ENCODE results near the gene IFI30. TPM values are rescaled to one million over a fixed set of nuclear protein-coding genes. Genes with fewer than 3 reads are reported as not detected.

Gene IFI30
- total and polyA plus RNA-seq, 2 experiments from 2014 or later: 27.4 to 34.4 TPM

- Histone ChIP-seq H2AFZ (peak overlapping the region; percentile 73), H3K4me1 (ENCODE audit: insufficient read depth) (peaks cover 11% of the 10 kb centered on the region; the same call in 1 of the 2 replicates), H3K4me3 (peak overlapping the region; percentile 61), H3K36me3 (ENCODE audit: insufficient read depth) (no peaks in the 10 kb centered on the region), H3K9me2 (ENCODE audit: insufficient read depth) (no peaks in the 10 kb centered on the region), H3K79me2 (replicated peaks; ENCODE audit: insufficient read depth) (no peaks in the 10 kb centered on the region), H3K4me2 (peak overlapping the region; percentile 81), H3K27me3 (ENCODE audit: insufficient read depth) (peaks cover 27% of the 10 kb centered on the region), H3K27ac (ENCODE audit: low read depth) (no peak overlapping the region), H4K20me1 (replicated peaks; ENCODE audit: insufficient read depth) (no peaks in the 10 kb centered on the region), H3F3A (replicated peaks; ENCODE audit: low read depth) (peaks cover 36% of the 10 kb centered on the region)
- Mint-ChIP-seq H3K4me3 (peak overlapping the region; percentile 92), H3K4me1 (peaks cover 30% of the 10 kb centered on the region), H3K27ac (no peak overlapping the region), H3K27me3 (ENCODE audit: insufficient read depth, low read depth, poor library complexity) (peaks cover 39% of the 10 kb centered on the region), H3K9me3 (peaks cover 3% of the 10 kb centered on the region; the same call in 2 of the 3 replicates), H3K36me3 (ENCODE audit: low read depth) (no peaks in the 10 kb centered on the region)
- no peak for DNase-seq (ENCODE audit: low spot score)
- ATAC-seq: no peak
- TF ChIP-seq, protein P1, sequence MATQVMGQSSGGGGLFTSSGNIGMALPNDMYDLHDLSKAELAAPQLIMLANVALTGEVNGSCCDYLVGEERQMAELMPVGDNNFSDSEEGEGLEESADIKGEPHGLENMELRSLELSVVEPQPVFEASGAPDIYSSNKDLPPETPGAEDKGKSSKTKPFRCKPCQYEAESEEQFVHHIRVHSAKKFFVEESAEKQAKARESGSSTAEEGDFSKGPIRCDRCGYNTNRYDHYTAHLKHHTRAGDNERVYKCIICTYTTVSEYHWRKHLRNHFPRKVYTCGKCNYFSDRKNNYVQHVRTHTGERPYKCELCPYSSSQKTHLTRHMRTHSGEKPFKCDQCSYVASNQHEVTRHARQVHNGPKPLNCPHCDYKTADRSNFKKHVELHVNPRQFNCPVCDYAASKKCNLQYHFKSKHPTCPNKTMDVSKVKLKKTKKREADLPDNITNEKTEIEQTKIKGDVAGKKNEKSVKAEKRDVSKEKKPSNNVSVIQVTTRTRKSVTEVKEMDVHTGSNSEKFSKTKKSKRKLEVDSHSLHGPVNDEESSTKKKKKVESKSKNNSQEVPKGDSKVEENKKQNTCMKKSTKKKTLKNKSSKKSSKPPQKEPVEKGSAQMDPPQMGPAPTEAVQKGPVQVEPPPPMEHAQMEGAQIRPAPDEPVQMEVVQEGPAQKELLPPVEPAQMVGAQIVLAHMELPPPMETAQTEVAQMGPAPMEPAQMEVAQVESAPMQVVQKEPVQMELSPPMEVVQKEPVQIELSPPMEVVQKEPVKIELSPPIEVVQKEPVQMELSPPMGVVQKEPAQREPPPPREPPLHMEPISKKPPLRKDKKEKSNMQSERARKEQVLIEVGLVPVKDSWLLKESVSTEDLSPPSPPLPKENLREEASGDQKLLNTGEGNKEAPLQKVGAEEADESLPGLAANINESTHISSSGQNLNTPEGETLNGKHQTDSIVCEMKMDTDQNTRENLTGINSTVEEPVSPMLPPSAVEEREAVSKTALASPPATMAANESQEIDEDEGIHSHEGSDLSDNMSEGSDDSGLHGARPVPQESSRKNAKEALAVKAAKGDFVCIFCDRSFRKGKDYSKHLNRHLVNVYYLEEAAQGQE (IDR thresholded peaks at IDR 0.05; ENCODE audit: unreplicated experiment): no peak
- peak; percentile 24 for TF ChIP-seq EZH2 (IDR thresholded peaks at IDR 0.05; ENCODE audit: low read depth, unreplicated experiment)
These were observed 51.7 kb downstream of the IFI30 start for GRCh38 chr19:18225355-18225701.

GRCh38 chr19:18225702-18226468 lies 52.3 kb downstream of the IFI30 start, which contains the start of gene PDE4C:
Gene PDE4C (minus strand): TSS chr19:18226438. CDS start chr19:18226415, 23 bp downstream.
- Histone ChIP-seq H3K79me2 (replicated peaks; ENCODE audit: insufficient read depth) (no peaks in the 10 kb centered on the region), H3K27ac (ENCODE audit: low read depth) (no peak within 1 kb of the TSS), H3K4me2 (peak within 1 kb of the TSS; percentile 81), H3K9me2 (ENCODE audit: insufficient read depth) (no peaks in the 10 kb centered on the region), H4K20me1 (replicated peaks; ENCODE audit: insufficient read depth) (no peaks in the 10 kb centered on the region), H2AFZ (peak within 1 kb of the TSS; percentile 73), H3K4me3 (peak within 1 kb of the TSS; percentile 61), H3K4me1 (ENCODE audit: insufficient read depth) (peaks cover 11% of the 10 kb centered on the region), H3K27me3 (ENCODE audit: insufficient read depth) (peaks cover 27% of the 10 kb centered on the region), H3F3A (replicated peaks; ENCODE audit: low read depth) (peaks cover 38% of the 10 kb centered on the region), H3K36me3 (ENCODE audit: insufficient read depth) (no peaks in the 10 kb centered on the region)
- Mint-ChIP-seq H3K27me3 (ENCODE audit: insufficient read depth, low read depth, poor library complexity) (peaks cover 39% of the 10 kb centered on the region), H3K9me3 (peaks cover 3% of the 10 kb centered on the region; the same call in 2 of the 3 replicates), H3K36me3 (ENCODE audit: low read depth) (no peaks in the 10 kb centered on the region; the same call in 2 of the 3 replicates), H3K27ac (no peak within 1 kb of the TSS), H3K4me1 (peaks cover 32% of the 10 kb centered on the region), H3K4me3 (peak within 1 kb of the TSS; percentile 92)
- DNase-seq (ENCODE audit: low spot score): peak; percentile 49
- peak; percentile 1 for ATAC-seq
- TF ChIP-seq ZNF462 (CRISPR knock-in tag; IDR thresholded peaks at IDR 0.05): no peak
- TF ChIP-seq, protein P1 (IDR thresholded peaks at IDR 0.05; ENCODE audit: unreplicated experiment): no peak
- no peak for TF ChIP-seq STAT1 (IDR thresholded peaks at IDR 0.05; ENCODE audit: unreplicated experiment)

Data from GM23338 (cell line).